MM.1S (cell line): ENCODE results near the gene EHBP1L1.

ENCODE experiments used
- EZH2 ChIP-seq: fragments of 300-600 bp; sonication (generic); optimal IDR thresholded peaks from 2 replicates; pipeline ENCODE3; 2017; ENCODE audit warnings: low read depth, mild to moderate bottlenecking, antibody characterized with exemption, low read length, mixed read lengths
- TF ChIP-seq, protein P1 (sequence below): fragments of 300-600 bp; sonication (generic); IDR thresholded peaks from 2 replicates; pipeline ENCODE4 v1.5.1; 2016; ENCODE audit warnings: antibody characterized with exemption, low read length, mixed read lengths

DNA sequence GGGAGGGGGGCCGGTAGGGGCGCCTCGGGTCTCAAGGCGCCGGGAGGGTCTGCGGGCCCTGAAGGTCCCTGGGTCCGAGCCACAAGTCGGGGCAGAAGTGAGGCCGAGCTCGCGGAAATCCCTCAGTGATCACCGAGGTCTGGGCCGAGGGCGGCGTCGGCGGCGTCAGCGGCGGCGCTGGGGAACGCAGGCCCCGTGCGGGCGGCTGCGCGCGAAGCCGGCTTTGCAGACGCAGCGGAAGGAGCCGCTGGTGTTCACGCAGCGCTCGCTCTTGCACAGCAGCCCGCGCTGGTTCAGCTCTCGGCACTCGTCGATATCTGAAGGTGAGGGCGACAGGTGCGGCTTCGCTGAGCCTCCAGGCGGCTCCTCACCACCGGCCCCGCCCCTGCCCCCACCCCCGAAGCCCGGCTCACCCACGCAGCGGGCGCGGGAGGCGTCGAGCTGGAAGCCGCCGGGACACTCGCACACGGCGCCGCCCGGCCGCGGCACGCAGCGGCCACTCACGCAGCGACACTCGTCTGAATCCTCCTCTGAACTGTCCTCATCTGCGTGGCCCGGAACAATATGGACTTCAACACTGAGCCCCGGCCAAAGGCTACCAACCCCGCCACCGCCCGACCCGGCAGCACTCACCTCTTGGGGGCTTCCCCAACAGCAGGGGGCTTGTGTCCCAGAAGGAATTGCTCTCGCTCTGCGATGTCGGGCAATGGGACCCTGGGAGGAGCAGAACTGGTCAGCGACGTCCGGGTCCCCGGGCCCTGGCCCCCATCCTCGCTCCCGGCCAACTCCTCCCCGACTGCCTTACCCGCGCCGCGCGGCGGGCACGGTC, 36.7 kb upstream of the EHBP1L1 start:
- TF ChIP-seq, protein P1, sequence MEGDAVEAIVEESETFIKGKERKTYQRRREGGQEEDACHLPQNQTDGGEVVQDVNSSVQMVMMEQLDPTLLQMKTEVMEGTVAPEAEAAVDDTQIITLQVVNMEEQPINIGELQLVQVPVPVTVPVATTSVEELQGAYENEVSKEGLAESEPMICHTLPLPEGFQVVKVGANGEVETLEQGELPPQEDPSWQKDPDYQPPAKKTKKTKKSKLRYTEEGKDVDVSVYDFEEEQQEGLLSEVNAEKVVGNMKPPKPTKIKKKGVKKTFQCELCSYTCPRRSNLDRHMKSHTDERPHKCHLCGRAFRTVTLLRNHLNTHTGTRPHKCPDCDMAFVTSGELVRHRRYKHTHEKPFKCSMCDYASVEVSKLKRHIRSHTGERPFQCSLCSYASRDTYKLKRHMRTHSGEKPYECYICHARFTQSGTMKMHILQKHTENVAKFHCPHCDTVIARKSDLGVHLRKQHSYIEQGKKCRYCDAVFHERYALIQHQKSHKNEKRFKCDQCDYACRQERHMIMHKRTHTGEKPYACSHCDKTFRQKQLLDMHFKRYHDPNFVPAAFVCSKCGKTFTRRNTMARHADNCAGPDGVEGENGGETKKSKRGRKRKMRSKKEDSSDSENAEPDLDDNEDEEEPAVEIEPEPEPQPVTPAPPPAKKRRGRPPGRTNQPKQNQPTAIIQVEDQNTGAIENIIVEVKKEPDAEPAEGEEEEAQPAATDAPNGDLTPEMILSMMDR = no peak
- no peak for TF ChIP-seq EZH2
